ENCODE results near the gene SPG11. TPM values are rescaled to one million over a fixed set of nuclear protein-coding genes. Genes with fewer than 3 reads are reported as not detected.
"Not testable (repeated sequence)": the region's sequence is repeated elsewhere in the genome, so short reads cannot be mapped to it uniquely, and the experiment has no call there.

The SPG11 gene
- total RNA-seq, 1 donor from 2014 or later: 161 TPM

DNA sequence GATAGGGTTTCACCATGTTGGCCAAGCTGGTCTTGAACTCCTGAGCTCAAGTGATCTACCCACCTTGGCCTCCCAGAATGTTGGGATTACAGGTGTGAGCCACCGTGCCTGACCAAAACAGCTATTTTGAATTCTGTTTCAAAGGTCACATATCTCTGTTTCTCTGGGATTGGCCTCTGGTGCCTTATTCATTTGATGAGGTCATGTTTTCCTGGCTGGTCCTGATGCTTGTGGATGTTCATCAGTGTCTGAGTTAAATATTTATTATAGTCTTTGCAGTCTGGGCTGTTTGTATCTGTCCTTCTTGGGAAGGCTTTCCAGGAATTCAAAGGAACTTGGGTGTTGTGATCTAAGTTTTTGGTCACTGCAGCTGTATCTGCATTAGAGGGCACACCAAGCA lies 42.5 kb upstream of the SPG11 start:
- peaks cover 23% of the 10 kb centered on the region for H3K36me3 Mint-ChIP-seq (ENCODE audit: low read depth)
- H3K27ac Mint-ChIP-seq: no peak overlapping the region
- ChIA-PET POLR2A (interaction anchor here (19.2 to 24.4 kb wide), 2 partner anchors 23 to 42 kb away, joined by 1048 to 2387 read pairs; partner anchors contain the start of genes SPG11 and TRIM69), CTCF (interaction anchor here (1.0 to 3.1 kb wide), 2 partner anchors 31 to 39 kb away, joined by 3 to 9 read pairs; partner anchors contain the start of gene TRIM69)
- DNase-seq (no peak), ATAC-seq (ENCODE audit: low read depth) (no peak)
- no peak overlapping the region for H3K4me3 Mint-ChIP-seq
- TF ChIP-seq, protein P1, sequence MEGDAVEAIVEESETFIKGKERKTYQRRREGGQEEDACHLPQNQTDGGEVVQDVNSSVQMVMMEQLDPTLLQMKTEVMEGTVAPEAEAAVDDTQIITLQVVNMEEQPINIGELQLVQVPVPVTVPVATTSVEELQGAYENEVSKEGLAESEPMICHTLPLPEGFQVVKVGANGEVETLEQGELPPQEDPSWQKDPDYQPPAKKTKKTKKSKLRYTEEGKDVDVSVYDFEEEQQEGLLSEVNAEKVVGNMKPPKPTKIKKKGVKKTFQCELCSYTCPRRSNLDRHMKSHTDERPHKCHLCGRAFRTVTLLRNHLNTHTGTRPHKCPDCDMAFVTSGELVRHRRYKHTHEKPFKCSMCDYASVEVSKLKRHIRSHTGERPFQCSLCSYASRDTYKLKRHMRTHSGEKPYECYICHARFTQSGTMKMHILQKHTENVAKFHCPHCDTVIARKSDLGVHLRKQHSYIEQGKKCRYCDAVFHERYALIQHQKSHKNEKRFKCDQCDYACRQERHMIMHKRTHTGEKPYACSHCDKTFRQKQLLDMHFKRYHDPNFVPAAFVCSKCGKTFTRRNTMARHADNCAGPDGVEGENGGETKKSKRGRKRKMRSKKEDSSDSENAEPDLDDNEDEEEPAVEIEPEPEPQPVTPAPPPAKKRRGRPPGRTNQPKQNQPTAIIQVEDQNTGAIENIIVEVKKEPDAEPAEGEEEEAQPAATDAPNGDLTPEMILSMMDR (IDR thresholded peaks at IDR 0.05): no peak
- H3K9me3 Mint-ChIP-seq: peaks cover under 1% of the 10 kb centered on the region
- intact Hi-C loops (cut with micrococcal nuclease): no loop called here
- no peaks in the 10 kb centered on the region for H3K27me3 Mint-ChIP-seq
- peaks cover 31% of the 10 kb centered on the region for H3K4me1 Mint-ChIP-seq

DNA sequence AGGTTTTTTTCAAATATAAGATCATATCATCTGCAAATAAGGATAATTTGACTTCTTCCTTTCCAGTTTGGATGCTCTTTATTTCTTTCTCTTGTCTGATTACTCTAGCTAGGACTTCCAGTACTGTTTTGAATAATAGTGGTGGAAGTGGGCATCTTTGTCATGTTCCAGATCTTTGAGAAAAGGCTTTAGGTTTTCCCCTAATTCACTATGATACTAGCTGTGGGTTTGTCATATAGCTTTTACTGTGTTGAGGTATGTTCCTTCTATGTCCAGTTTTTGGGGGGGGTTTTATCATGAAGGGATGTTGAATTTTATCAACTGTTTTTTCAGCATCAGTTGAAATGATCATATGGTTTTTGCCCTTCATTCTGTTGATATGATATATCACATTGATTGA lies 37.2 kb upstream of the SPG11 start:
- DNase-seq; intact Hi-C loops (cut with micrococcal nuclease); ATAC-seq (ENCODE audit: low read depth); H3K27ac Mint-ChIP-seq; H3K27me3 Mint-ChIP-seq; H3K9me3 Mint-ChIP-seq; H3K36me3 Mint-ChIP-seq (ENCODE audit: low read depth); POLR2A ChIA-PET; H3K4me3 Mint-ChIP-seq: not testable (repeated sequence)
- peaks cover 11% of the 10 kb centered on the region for H3K4me1 Mint-ChIP-seq
- CTCF ChIA-PET: interaction anchor here (0.7 kb wide), 1 partner anchor 938 kb away, joined by 3 read pairs; no protein-coding TSS in a partner anchor

DNA sequence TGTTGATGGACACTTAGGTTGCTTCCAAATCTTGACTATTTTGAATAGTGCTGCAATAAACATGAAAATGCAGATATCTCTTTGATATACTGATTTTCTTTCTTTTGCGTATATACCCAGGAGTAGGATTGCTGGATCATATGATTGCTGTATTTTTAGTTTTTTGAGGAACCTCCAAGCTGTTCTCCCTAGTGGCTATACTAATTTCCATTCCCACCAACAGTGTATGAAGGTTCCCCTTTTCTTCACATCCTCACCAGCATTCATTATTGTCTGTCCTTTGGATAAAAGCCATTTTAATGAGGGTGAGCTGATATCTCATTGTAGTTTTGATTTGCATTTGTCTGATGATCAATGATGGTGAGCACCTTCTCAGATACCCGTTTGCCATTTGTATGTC lies 35.2 kb upstream of the SPG11 start:
- no peak overlapping the region for H3K4me3 Mint-ChIP-seq
- TF ChIP-seq, protein P1 (IDR thresholded peaks at IDR 0.05): no peak
- no peak overlapping the region for H3K27ac Mint-ChIP-seq
- POLR2A ChIA-PET: interaction anchor here (0.6 to 2.6 kb wide), 3 partner anchors 9 to 28 kb away, joined by 3 to 14 read pairs (median 3); partner anchors contain the start of genes B2M and PATL2
- ATAC-seq (ENCODE audit: low read depth): no peak
- H3K4me1 Mint-ChIP-seq: peaks cover 11% of the 10 kb centered on the region
- H3K9me3 Mint-ChIP-seq: peaks cover 5% of the 10 kb centered on the region
- H3K36me3 Mint-ChIP-seq (ENCODE audit: low read depth): peaks cover under 1% of the 10 kb centered on the region
- CTCF ChIA-PET: interaction anchor here (2.0 kb wide), 1 partner anchor 35 kb away, joined by 5 read pairs; the partner anchor contains the start of gene SPG11
- DNase-seq: no peak
- intact Hi-C loops (cut with micrococcal nuclease): no loop called here
- H3K27me3 Mint-ChIP-seq: no peaks in the 10 kb centered on the region

DNA sequence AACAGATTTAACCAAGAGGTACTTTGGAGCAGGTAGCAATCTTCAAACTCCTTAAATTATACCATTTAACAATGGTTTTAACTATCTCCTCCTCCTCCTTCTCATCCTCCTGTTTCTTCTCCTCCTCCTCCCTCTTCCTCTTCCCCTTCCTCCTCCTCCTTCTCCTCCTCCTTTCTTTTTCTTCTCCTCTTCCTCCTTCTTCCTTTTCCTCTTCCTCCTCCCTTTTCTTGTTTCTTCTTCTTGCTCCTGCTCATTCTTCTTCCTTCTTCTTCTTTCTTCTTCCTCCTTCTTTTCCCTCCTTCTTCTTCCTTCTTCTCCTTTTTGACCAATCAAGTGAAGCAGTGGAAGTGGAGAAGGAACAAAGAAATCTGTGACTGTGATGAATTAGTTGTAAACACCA lies 33.6 kb upstream of the SPG11 start:
- ATAC-seq (ENCODE audit: low read depth): no peak
- ChIA-PET POLR2A (interaction anchor here (0.5 to 2.6 kb wide), 3 partner anchors 13 to 467 kb away, joined by 4 to 14 read pairs (median 5); partner anchors contain the start of genes B2M and PATL2), CTCF (interaction anchor here (2.4 kb wide), 1 partner anchor 33 kb away, joined by 10 read pairs; the partner anchor contains the start of gene SPG11)
- intact Hi-C loops (cut with micrococcal nuclease): no loop called here
- Mint-ChIP-seq H3K9me3 (peaks cover 5% of the 10 kb centered on the region), H3K4me1 (peaks cover 10% of the 10 kb centered on the region), H3K36me3 (ENCODE audit: low read depth) (no peaks in the 10 kb centered on the region), H3K27ac (no peak overlapping the region), H3K27me3 (no peaks in the 10 kb centered on the region), H3K4me3 (no peak overlapping the region)
- DNase-seq: no peak
- TF ChIP-seq, protein P1 (IDR thresholded peaks at IDR 0.05): no peak

DNA sequence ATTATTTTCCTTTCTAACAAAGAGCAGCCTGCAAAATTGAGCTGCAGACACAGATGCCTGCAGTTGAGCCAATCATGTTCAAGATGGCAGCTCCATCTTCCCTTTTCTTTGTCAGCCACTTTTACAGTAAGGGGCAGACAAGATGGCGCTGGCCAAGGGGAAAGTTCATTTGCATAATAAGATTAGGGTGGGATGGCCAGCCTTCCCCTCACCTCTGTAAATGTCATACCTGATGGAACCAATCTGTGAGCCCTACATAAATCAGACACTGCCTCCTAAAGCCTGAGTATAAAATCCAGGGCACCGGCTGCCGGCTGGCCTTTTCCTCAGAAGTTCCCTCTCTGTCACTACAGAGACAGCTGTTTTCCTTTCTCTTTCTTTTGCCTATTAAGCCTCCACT lies 31.8 kb upstream of the SPG11 start:
- no peak overlapping the region for H3K4me3 Mint-ChIP-seq
- DNase-seq (no peak), ATAC-seq (ENCODE audit: low read depth) (no peak)
- ChIA-PET POLR2A (interaction anchor here (0.8 to 1.9 kb wide), 3 partner anchors 16 to 34 kb away, joined by 4 to 7 read pairs (median 7); partner anchors contain the start of genes B2M, PATL2 and SPG11), CTCF (interaction anchor here (2.4 kb wide), 1 partner anchor 32 kb away, joined by 10 read pairs; the partner anchor contains the start of gene SPG11)
- no peaks in the 10 kb centered on the region for H3K27me3 Mint-ChIP-seq
- intact Hi-C loops (cut with micrococcal nuclease): no loop called here
- no peak overlapping the region for H3K27ac Mint-ChIP-seq
- TF ChIP-seq, protein P1 (IDR thresholded peaks at IDR 0.05): no peak
- peaks cover 3% of the 10 kb centered on the region for H3K4me1 Mint-ChIP-seq
- H3K36me3 Mint-ChIP-seq (ENCODE audit: low read depth): no peaks in the 10 kb centered on the region
- no peaks in the 10 kb centered on the region for H3K9me3 Mint-ChIP-seq
